ENCODE results near the gene SARNP.

SARNP gene

GRCh38 chr12:55725556-55725955 is 92.0 kb downstream of the SARNP start:
- H3K36me3 ChIP-seq (ENCODE audit: insufficient read depth, low read length) = 0 out of 2 replicates have a peak, but pooled peaks cover 5% of the 10 kb centered on the region
- no peak overlapping the region for H3K9ac ChIP-seq (ENCODE audit: low read depth, low read length)
- H3K9me3 ChIP-seq (ENCODE audit: control insufficient read depth, insufficient read depth, low read length) = no peaks in the 10 kb centered on the region
- peaks cover 6% of the 10 kb centered on the region for H3K4me1 ChIP-seq (ENCODE audit: insufficient read depth, low read length)

GRCh38 chr12:55724940-55725309 is 92.6 kb downstream of the SARNP start:
- Histone ChIP-seq H3K9me3 (ENCODE audit: control insufficient read depth, insufficient read depth, low read length) (no peaks in the 10 kb centered on the region), H3K4me1 (ENCODE audit: insufficient read depth, low read length) (peaks cover 4% of the 10 kb centered on the region; the same call in 1 of the 2 replicates), H3K36me3 (ENCODE audit: insufficient read depth, low read length) (0 out of 2 replicates have a peak, but pooled peaks cover 5% of the 10 kb centered on the region), H3K9ac (ENCODE audit: low read depth, low read length) (no peak overlapping the region)

- Histone ChIP-seq H3K4me1 (ENCODE audit: insufficient read depth, low read length) (peaks cover 9% of the 10 kb centered on the region), H3K9me3 (ENCODE audit: control insufficient read depth, insufficient read depth, low read length) (no peaks in the 10 kb centered on the region), H3K36me3 (ENCODE audit: insufficient read depth, low read length) (0 out of 2 replicates have a peak, but pooled peaks cover 5% of the 10 kb centered on the region), H3K9ac (ENCODE audit: low read depth, low read length) (no peak overlapping the region)
These were observed 93.1 kb downstream of the SARNP start for GRCh38 chr12:55724226-55724939.

- Histone ChIP-seq H3K9me3 (ENCODE audit: control insufficient read depth, insufficient read depth, low read length) (no peaks in the 10 kb centered on the region), H3K9ac (ENCODE audit: low read depth, low read length) (no peak overlapping the region), H3K36me3 (ENCODE audit: insufficient read depth, low read length) (0 out of 2 replicates have a peak, but pooled peaks cover 5% of the 10 kb centered on the region), H3K4me1 (ENCODE audit: insufficient read depth, low read length) (peaks cover 16% of the 10 kb centered on the region)
These were observed 93.9 kb downstream of the SARNP start for GRCh38 chr12:55723516-55724225.

GRCh38 chr12:55722948-55723347 is 94.6 kb downstream of the SARNP start:
- H3K9me3 ChIP-seq (ENCODE audit: control insufficient read depth, insufficient read depth, low read length) = no peaks in the 10 kb centered on the region
- H3K4me1 ChIP-seq (ENCODE audit: insufficient read depth, low read length) = peaks cover 21% of the 10 kb centered on the region
- H3K9ac ChIP-seq (ENCODE audit: low read depth, low read length) = no peak overlapping the region
- H3K36me3 ChIP-seq (ENCODE audit: insufficient read depth, low read length) = 0 out of 2 replicates have a peak, but pooled peaks cover 5% of the 10 kb centered on the region

GRCh38 chr12:55721601-55722213 is 95.8 kb downstream of the SARNP start:
- no peaks in the 10 kb centered on the region for H3K9me3 ChIP-seq (ENCODE audit: control insufficient read depth, insufficient read depth, low read length)
- H3K36me3 ChIP-seq (ENCODE audit: insufficient read depth, low read length) = 0 out of 2 replicates have a peak, but pooled peaks cover 5% of the 10 kb centered on the region
- H3K4me1 ChIP-seq (ENCODE audit: insufficient read depth, low read length) = peaks cover 28% of the 10 kb centered on the region
- no peak overlapping the region for H3K9ac ChIP-seq (ENCODE audit: low read depth, low read length)

- Histone ChIP-seq H3K36me3 (ENCODE audit: insufficient read depth, low read length) (0 out of 2 replicates have a peak, but pooled peaks cover 5% of the 10 kb centered on the region), H3K4me1 (ENCODE audit: insufficient read depth, low read length) (peaks cover 28% of the 10 kb centered on the region), H3K9me3 (ENCODE audit: control insufficient read depth, insufficient read depth, low read length) (no peaks in the 10 kb centered on the region), H3K9ac (ENCODE audit: low read depth, low read length) (no peak overlapping the region)
These were observed 96.6 kb downstream of the SARNP start for GRCh38 chr12:55720894-55721444.

GRCh38 chr12:55720071-55720564 is 97.4 kb downstream of the SARNP start, which contains the start of gene RDH5:
RDH5 (plus strand) TSS chr12:55720393; CDS start chr12:55721185, 792 bp downstream.
- no peaks in the 10 kb centered on the region for H3K9me3 ChIP-seq (ENCODE audit: control insufficient read depth, insufficient read depth, low read length)
- no peak within 1 kb of the TSS for H3K9ac ChIP-seq (ENCODE audit: low read depth, low read length)
- H3K4me1 ChIP-seq (ENCODE audit: insufficient read depth, low read length) = peaks cover 33% of the 10 kb centered on the region
- H3K36me3 ChIP-seq (ENCODE audit: insufficient read depth, low read length) = 0 out of 2 replicates have a peak, but pooled peaks cover 4% of the 10 kb centered on the region

- Histone ChIP-seq H3K9me3 (ENCODE audit: control insufficient read depth, insufficient read depth, low read length) (no peaks in the 10 kb centered on the region), H3K4me1 (ENCODE audit: insufficient read depth, low read length) (peaks cover 34% of the 10 kb centered on the region), H3K36me3 (ENCODE audit: insufficient read depth, low read length) (no peaks in the 10 kb centered on the region), H3K9ac (ENCODE audit: low read depth, low read length) (no peak overlapping the region)
These were observed 98.2 kb downstream of the SARNP start for GRCh38 chr12:55719371-55719770.

- H3K9me3 ChIP-seq (ENCODE audit: control insufficient read depth, insufficient read depth, low read length) = no peaks in the 10 kb centered on the region
- H3K9ac ChIP-seq (ENCODE audit: low read depth, low read length) = peak overlapping the region; percentile 86; the same call in 1 of the 2 replicates
- no peaks in the 10 kb centered on the region for H3K36me3 ChIP-seq (ENCODE audit: insufficient read depth, low read length)
- peaks cover 34% of the 10 kb centered on the region for H3K4me1 ChIP-seq (ENCODE audit: insufficient read depth, low read length)
These were observed 98.8 kb downstream of the SARNP start for GRCh38 chr12:55718624-55719275.

- Histone ChIP-seq H3K36me3 (ENCODE audit: insufficient read depth, low read length) (no peaks in the 10 kb centered on the region), H3K9me3 (ENCODE audit: control insufficient read depth, insufficient read depth, low read length) (no peaks in the 10 kb centered on the region), H3K4me1 (ENCODE audit: insufficient read depth, low read length) (peaks cover 34% of the 10 kb centered on the region), H3K9ac (ENCODE audit: low read depth, low read length) (peak overlapping the region; percentile 86)
These were observed 99.5 kb downstream of the SARNP start for GRCh38 chr12:55718015-55718414.

- H3K9me3 ChIP-seq (ENCODE audit: control insufficient read depth, insufficient read depth, low read length) = no peaks in the 10 kb centered on the region
- no peaks in the 10 kb centered on the region for H3K36me3 ChIP-seq (ENCODE audit: insufficient read depth, low read length)
- H3K4me1 ChIP-seq (ENCODE audit: insufficient read depth, low read length) = peaks cover 34% of the 10 kb centered on the region
- H3K9ac ChIP-seq (ENCODE audit: low read depth, low read length) = peak overlapping the region; percentile 86
These were observed 100.2 kb downstream of the SARNP start for GRCh38 chr12:55717011-55718007.

GRCh38 chr12:55716582-55716957 is 101.0 kb downstream of the SARNP start:
- Histone ChIP-seq H3K9me3 (ENCODE audit: control insufficient read depth, insufficient read depth, low read length) (no peaks in the 10 kb centered on the region), H3K36me3 (ENCODE audit: insufficient read depth, low read length) (no peaks in the 10 kb centered on the region), H3K4me1 (ENCODE audit: insufficient read depth, low read length) (peaks cover 34% of the 10 kb centered on the region), H3K9ac (ENCODE audit: low read depth, low read length) (peak overlapping the region; percentile 86)
